Urinary bladder (tissue), 4 donors: Measurements from ENCODE around the gene KCTD14. TPM values are rescaled to one million over a fixed set of nuclear protein-coding genes. Genes with fewer than 3 reads are reported as not detected.
"Not testable (repeated sequence)": the region's sequence is repeated elsewhere in the genome, so short reads cannot be mapped to it uniquely, and the experiment has no call there.

Source experiments
- DNase-seq: peaks from one replicate; pipeline ENCODE4 v3.0.0-alpha.2; 2015; ENCODE audit errors: extremely low spot score
- H3K27ac ChIP-seq: one replicate; pipeline ENCODE4 v1.5.1; 2013; ENCODE audit warnings: low read depth, mild to moderate bottlenecking, moderate library complexity
- H3K36me3 ChIP-seq: one replicate; pipeline ENCODE4 v1.6.1; 2013; ENCODE audit warnings: mild to moderate bottlenecking, moderate library complexity; ENCODE audit not compliant: insufficient read depth
- H3K4me1 ChIP-seq: one replicate; pipeline ENCODE4 v1.6.1; 2013; ENCODE audit warnings: mild to moderate bottlenecking, moderate library complexity; ENCODE audit not compliant: insufficient read depth
- H3K4me3 ChIP-seq: one replicate; pipeline ENCODE4 v1.5.1; 2013; ENCODE audit warnings: low read depth, low read length
- WGBS: extraction: QIAGEN DNeasy Blood & Tissue Kit; methylation state at CpG from one replicate; pipeline ENCODE4 v1.1.7; 2013; 5-methylcytosine and 5-hydroxymethylcytosine counted together
- polyA plus RNA-seq: library from polyadenylated mRNA; stranded (reverse); fragments of 200-250 nt; gene quantifications from one replicate; pipeline ENCODE4 v1.2.3, GENCODE V29; 2013
- total RNA-seq: library from RNA; depleted of rRNA; stranded (reverse); fragments of >200 nt; gene quantifications from one replicate; pipeline ENCODE4 v1.2.3, GENCODE V29; 2014
- donor health status: healthy with polysubstance abuse.
- donor health status: healthy.

KCTD14 gene
- total and polyA plus RNA-seq, 2 donors, result 1.4 to 2.3 TPM

DNA sequence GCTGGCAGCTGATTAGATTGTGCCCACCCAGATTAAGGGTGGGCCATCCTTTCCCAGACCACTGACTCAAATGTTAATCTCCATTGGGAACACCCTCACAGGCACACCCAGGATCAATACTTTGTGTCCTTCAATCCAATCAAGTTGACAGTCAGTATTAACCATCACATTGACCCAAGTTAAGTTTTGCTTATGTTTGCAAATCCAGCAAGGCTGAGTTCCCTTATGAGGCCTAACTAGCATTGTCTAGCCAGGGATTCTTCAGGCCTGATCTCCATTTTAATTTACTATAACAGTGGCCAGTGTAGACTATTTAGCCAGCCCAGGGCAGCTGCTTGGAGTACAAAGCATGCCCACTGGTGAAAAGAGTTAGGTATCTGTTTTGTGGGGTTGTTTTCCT lies 2.3 kb upstream of the KCTD14 start:
- H3K36me3 ChIP-seq, result no peaks in the 10 kb centered on the region
- H3K4me3 ChIP-seq, result no peak overlapping the region
- no peak overlapping the region for H3K27ac ChIP-seq
- no peak for DNase-seq
- H3K4me1 ChIP-seq, result no peaks in the 10 kb centered on the region

DNA sequence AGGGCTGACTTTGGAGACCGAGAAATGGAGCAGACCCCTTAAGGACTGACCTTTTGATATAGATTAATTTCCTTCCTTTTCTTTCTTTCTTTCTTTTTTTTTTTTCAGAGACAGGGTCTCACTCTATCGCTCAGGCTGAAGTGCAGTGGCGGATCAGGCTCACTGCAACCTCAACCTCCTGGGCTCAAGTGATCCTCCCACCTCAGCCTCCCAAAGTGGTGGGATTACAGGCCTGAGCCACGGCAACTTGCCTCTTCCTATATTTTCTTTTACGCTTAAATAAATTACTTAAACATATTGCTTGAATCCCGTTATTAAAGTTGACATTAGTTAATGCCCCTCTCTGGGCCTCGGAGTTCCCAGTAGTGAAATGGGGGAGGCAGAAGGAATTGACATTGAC lies 350 bp upstream of the KCTD14 start:
- WGBS, result 71% methylated on average over 7 of the region's 7 CpGs
- H3K4me1 ChIP-seq, result no peaks in the 10 kb centered on the region
- H3K36me3 ChIP-seq, result no peaks in the 10 kb centered on the region
- no peak for DNase-seq
- H3K27ac ChIP-seq, result no peak overlapping the region
- peak overlapping the region; percentile 42 for H3K4me3 ChIP-seq

DNA sequence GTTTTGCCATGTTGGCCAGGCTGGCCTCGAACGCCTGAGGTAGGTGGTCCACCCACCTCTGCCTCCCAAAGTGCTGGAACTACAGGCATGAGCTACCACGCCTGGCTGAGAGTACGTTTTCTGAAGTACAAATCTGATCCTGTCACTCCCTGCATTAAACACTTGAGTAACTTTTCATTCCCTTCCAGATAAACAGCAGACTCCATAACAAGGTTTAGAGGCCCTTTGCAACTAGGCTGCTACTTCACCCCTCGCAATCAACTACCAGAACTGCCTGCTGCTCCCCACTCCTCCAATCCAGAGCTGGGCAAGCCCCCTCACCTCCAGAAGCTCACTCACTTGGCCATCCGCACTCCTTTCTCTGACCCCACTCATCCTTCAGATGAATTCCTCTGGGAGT lies 1.5 kb downstream of the KCTD14 start:
- H3K36me3 ChIP-seq, result no peaks in the 10 kb centered on the region
- no peak for DNase-seq
- H3K27ac ChIP-seq, result no peak overlapping the region
- H3K4me3 ChIP-seq, result no peak overlapping the region
- H3K4me1 ChIP-seq, result no peaks in the 10 kb centered on the region
- WGBS, result 82% methylated on average over 6 of the region's 6 CpGs

DNA sequence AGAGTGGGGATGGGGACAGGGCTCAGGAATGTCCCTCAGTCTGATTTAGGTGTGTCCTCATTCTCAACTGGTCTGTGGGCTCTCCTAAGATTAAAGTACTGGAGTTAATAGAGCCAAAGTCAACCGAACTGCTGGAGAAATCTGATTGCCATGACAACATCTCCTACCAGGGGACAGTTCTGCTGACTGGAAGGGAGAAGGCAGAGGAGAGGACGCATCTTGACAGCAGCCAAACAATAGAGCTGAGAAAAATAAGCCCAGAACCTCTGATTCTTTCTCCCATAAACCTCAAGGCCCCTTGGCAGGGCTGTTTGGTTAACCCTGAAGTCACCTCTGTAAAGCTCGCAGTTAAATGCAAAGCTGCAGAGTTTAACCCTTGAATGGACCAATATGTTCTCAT lies 2.8 kb downstream of the KCTD14 start:
- no peak for DNase-seq
- no peak overlapping the region for H3K27ac ChIP-seq
- no peak overlapping the region for H3K4me3 ChIP-seq
- H3K36me3 ChIP-seq, result peaks cover 1% of the 10 kb centered on the region
- 40% methylated on average over 3 of the region's 3 CpGs for WGBS
- H3K4me1 ChIP-seq, result no peaks in the 10 kb centered on the region

DNA sequence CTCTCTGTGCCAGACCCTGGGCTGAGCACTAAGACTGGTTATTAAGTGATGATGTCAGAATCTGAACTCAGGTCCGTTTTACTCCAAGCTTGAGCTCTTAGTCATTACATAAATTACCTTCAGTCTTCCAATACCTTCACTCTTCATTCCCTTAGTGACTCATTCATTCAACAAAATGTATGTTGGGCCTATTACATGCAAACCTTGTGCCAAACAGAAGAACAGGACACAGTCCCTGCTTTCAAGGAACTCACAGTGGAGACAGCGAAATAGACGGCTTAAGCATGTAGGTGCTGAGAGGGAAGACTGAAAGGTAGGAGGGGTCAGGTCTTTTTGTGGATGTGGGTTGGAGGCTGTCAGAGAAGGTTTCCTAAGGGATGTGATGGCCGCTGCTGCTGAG lies 3.3 kb downstream of the KCTD14 start:
- no peak overlapping the region for H3K27ac ChIP-seq
- DNase-seq, result no peak
- no peaks in the 10 kb centered on the region for H3K4me1 ChIP-seq
- H3K36me3 ChIP-seq, result peaks cover 1% of the 10 kb centered on the region
- WGBS, result 52% methylated on average over 4 of the region's 4 CpGs
- H3K4me3 ChIP-seq, result no peak overlapping the region

DNA sequence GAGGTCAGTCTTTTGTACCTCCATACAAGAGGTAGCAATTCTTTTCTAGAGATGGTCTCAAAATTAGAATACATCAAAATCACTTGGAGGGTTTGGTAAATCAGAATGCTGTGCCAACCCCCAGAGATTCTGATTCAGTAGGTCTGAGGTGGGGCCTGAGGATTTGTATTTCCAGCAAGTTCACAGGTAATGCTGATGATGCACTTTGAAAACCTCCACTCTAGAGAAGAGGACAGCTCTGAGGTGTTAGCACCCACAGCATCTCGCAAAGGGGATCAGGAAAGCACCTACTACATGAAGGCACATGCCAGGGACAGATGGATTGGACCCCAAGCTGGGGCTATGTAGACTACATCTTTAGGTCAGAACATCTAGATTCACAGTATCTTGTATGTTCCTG lies 7.2 kb downstream of the KCTD14 start:
- Histone ChIP-seq H3K27ac (no peak overlapping the region), H3K4me3 (no peak overlapping the region), H3K4me1 (no peaks in the 10 kb centered on the region), H3K36me3 (peaks cover 1% of the 10 kb centered on the region)
- DNase-seq, result no peak
- 93% methylated on average over 1 of the region's 1 CpG for WGBS

DNA sequence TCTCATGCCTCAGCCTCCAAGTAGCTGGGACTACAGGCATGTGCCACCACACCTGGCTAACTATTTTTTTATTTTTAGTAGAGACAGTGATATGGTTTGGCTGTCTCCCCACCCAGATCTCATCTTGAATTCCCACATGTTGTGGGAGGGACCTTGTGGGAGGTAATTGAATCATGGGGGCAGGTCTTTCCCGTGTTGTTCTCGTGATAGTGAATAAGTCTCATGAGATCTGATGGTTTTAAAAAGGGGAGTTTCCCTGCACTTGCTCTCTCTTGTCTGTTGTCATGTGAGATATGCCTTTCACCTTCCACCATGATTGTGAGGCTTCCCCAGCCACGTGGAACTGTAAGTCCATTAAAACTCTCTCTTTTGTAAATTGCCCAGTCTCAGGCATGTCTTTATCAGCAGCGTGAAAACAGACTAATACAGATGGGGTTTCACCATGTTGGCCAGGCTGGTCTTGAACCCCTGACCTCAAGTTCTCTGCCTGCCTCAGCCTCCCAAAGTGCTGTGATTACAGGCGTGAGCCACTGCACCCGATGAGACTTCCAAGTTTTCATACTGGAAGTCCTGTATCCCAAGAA lies 8.0 kb downstream of the KCTD14 start:
- not testable (repeated sequence) for H3K27ac ChIP-seq, H3K36me3 ChIP-seq, DNase-seq, H3K4me1 ChIP-seq, H3K4me3 ChIP-seq
- WGBS, result 84% methylated on average over 6 of the region's 6 CpGs

DNA sequence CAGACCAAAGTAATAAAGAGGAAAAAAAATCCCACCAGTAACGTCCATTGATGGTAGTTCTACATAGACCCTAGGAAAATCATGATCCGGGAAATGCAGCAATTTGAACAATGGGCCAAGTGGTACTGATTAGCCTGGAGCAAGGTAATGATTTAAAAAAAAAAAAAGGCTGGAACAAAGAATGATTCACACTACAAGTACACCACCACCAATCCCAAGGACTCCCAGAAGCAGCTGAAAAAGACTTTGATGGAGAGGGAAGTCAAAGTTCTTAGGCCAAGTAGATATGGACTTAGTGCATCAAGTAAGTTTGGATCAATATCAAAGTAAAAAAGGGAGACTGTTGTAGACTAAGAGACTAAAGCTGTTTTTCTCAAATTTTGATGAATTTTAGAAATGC lies 11.8 kb downstream of the KCTD14 start:
- Histone ChIP-seq H3K4me1 (no peaks in the 10 kb centered on the region), H3K27ac (no peak overlapping the region), H3K36me3 (peaks cover 1% of the 10 kb centered on the region), H3K4me3 (no peak overlapping the region)
- no peak for DNase-seq
- WGBS, result 85% methylated on average over 2 of the region's 2 CpGs

DNA sequence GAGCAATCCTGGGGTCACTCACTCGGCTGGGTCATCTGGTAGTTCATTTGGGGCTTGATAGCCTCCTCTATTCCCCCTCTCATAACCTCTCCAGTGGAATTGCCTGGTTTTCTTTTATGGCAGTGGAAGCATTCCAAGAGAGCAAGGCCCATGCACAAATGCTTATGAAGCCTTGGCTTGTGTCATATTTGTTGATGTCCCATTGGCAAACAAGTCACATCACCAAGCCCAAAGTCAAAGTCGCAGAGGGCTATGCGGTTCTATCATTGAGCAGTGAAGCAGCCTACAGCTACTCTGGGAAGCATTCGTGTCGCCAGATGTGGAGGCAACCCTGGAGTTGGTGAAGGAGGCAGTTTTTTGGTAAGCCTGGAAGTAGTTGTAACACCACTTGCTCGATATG lies 12.3 kb downstream of the KCTD14 start:
- WGBS, result 89% methylated on average over 6 of the region's 6 CpGs
- H3K36me3 ChIP-seq, result no peaks in the 10 kb centered on the region
- no peak overlapping the region for H3K4me3 ChIP-seq
- no peak overlapping the region for H3K27ac ChIP-seq
- DNase-seq, result no peak
- no peaks in the 10 kb centered on the region for H3K4me1 ChIP-seq

DNA sequence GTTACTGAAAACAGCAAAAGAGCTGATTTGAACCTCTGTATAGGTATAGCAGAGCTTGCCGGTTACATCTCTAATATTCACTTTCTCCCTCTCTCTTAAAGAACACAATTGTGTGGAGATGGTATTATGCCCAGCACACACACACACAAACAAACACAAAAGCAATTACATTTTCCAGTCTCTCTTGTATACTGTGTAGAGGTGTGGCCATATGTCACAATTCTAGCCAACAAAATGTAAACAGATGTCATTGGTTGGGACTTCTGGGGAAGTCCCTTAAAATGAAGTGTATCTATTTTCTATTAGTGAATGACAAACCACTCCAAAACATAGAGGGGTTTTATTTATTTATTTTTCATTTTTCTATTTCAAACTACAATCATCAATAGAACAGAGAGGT lies 12.8 kb downstream of the KCTD14 start:
- WGBS, result 93% methylated on average over 1 of the region's 1 CpG
- Histone ChIP-seq H3K4me3 (no peak overlapping the region), H3K36me3 (no peaks in the 10 kb centered on the region), H3K4me1 (no peaks in the 10 kb centered on the region), H3K27ac (no peak overlapping the region)
- no peak for DNase-seq

DNA sequence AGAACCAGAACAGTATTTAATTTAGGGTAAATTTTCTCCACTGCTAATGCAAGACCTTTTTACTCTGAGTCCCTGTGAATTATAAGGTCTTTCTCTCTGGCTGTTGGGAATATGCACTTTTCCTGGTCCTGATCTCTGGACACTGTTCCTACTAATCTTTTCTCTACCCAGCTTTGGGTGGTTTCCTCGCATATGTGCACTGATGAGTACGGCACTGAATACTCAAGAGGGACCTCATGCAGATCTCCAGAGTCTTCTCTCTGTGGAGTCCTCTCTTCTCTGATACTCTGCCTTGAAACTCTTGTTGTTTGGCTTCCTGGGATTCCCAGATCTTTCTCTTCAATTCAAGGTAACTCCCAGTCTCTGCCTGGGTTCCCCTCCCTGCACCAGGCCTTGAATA lies 14.0 kb downstream of the KCTD14 start:
- Histone ChIP-seq H3K4me3 (no peak overlapping the region), H3K36me3 (no peaks in the 10 kb centered on the region), H3K27ac (no peak overlapping the region), H3K4me1 (no peaks in the 10 kb centered on the region)
- WGBS, result 94% methylated on average over 2 of the region's 2 CpGs
- no peak for DNase-seq

DNA sequence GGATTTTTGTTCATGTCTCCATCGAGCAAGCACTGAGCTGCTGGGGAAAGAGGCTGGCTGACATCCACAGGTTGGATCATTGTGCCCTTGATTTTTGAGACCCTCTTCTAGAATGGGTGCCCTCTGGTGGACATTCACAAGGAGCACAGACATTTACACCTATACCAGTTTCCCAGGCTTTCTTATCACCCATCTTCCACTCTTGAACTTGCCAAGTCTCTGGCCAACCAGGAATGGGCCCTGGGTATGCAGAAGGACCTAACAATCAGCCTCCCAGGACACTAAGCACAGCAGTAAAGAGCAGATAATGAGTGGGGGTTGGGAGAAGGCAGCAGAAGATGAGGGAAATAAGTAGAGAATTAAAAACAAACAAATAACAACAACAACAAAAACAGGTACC lies 22.9 kb downstream of the KCTD14 start:
- no peaks in the 10 kb centered on the region for H3K36me3 ChIP-seq
- H3K4me3 ChIP-seq, result no peak overlapping the region
- 6% methylated on average over 1 of the region's 1 CpG for WGBS
- no peaks in the 10 kb centered on the region for H3K4me1 ChIP-seq
- no peak for DNase-seq
- no peak overlapping the region for H3K27ac ChIP-seq

DNA sequence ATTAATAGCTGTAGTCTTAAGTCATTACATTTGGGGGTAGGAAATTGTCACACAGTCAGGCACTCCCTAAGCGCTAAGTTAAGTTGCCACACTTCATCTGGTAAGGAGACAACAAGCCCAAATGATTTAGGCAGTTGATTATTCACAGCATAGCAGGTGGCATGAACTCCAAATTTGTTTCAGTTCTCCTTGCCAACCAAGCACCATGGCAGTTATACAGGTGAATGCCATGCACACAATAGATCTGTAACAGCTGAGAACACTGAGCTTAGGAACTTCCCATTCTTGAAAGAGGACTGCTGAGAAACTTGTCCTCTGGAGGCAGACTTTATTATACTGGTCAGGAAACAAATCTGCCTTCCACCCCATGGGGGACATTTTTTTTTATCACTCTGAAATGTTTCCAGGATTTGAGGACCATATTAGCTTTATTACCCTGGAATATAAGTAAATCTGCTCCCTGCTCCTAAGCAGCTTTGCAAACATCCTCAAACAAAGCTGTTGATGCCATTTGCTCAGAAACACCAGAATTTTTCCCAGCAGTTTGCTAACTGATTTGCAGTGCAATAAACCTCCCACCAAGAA lies 23.5 kb downstream of the KCTD14 start:
- Histone ChIP-seq H3K36me3 (no peaks in the 10 kb centered on the region), H3K27ac (no peak overlapping the region), H3K4me3 (no peak overlapping the region), H3K4me1 (no peaks in the 10 kb centered on the region)
- no peak for DNase-seq
- 95% methylated on average over 1 of the region's 1 CpG for WGBS

DNA sequence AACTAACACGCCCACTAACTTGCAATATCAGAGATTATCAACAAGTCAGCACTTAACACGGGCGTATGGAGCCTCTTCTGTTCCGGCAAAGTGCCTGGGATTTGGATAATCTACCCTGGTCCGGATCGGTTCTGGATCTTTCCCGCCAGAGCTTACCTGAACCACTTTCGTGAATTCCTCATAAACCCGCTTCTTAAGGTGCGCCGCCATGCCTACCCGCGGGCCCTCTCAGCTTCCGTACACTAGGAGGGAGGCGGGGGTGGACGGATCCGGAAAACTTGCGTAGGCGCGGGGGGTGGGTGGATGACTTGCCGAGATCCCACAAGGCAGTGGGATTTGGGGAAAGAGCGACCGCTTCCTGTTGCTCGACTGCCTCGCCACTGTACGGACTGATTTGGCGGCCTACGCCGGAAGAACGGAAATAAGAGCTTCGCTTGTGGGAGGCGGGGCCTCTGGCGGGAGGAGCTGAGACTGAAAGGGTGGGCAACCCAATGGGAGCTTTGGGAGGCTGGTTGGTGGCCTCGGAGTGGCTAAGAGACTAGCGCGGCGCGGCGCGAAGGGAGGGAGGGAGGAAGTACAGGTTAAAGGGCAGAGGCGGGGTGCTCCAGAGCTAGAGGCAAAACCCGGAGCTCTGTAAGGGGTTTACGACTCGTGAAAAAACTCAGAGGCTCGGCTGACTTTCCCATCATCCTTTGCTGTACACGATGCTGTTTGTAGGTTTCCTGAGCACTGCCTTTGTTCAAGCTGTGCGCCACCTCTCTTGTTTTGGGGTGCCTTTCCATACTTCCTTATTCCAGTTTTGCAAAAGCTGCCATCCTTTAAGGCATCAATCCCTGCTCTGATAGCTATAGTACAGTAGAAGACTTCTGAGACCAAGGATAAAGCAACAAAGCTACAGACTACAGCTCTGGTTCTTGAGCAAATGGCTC lies 28.4 kb downstream of the KCTD14 start, which contains the start of gene INTS4:
INTS4 (minus strand) TSS at position 235 of the 929 bp plus-strand sequence; CDS start at position 210, 25 bp downstream.
- Histone ChIP-seq H3K4me3 (peak within 1 kb of the TSS; percentile 62), H3K36me3 (no peaks in the 10 kb centered on the region), H3K4me1 (peaks cover 2% of the 10 kb centered on the region), H3K27ac (peak within 1 kb of the TSS; percentile 83)
- WGBS, result under 1% methylated on average over 47 of the region's 47 CpGs
- peak; percentile 99 for DNase-seq
